Gastroesophageal sphincter (tissue), 4 donors: Measurements from ENCODE around the gene DDX10. TPM values are rescaled to one million over a fixed set of nuclear protein-coding genes. Genes with fewer than 3 reads are reported as not detected.

Source experiments
- ATAC-seq: fragments of 150-250 bp; one replicate; pipeline ENCODE4 v1.9.1; 2016; ENCODE audit warnings: mild to moderate bottlenecking, moderate library complexity
- H3K27ac ChIP-seq, 4 donors: fragments of 200-600 bp; sonication (generic) in 3 of 4; 1 replicate in 3 of 4; 2 replicates in 1 of 4; pipeline ENCODE4 v1.5.1; 2016 to 2019
- H3K27me3 ChIP-seq: fragments of 200-600 bp; sonication (generic); one replicate; pipeline ENCODE4 v1.5.1; 2019
- H3K36me3 ChIP-seq, 2 donors: fragments of 200-600 bp; sonication (generic); one replicate each; pipeline ENCODE4 v1.5.1; 2019; ENCODE audit warnings: control low read depth in 1 of 2
- H3K4me1 ChIP-seq, 3 donors: fragments of 200-600 bp; sonication (generic); 1 replicate in 2 of 3; 2 replicates in 1 of 3; pipeline ENCODE4 v1.5.1; 2016 to 2019; ENCODE audit warnings: control low read depth in 2 of 3
- H3K4me3 ChIP-seq, 2 donors: fragments of 200-600 bp; sonication (generic); one replicate each; pipeline ENCODE4 v1.5.1; 2019; ENCODE audit warnings: mild to moderate bottlenecking in 1 of 2, moderate library complexity in 1 of 2
- H3K9me3 ChIP-seq, 3 donors: fragments of 200-600 bp; sonication (generic); one replicate each; pipeline ENCODE4 v1.5.1; 2017 to 2019; ENCODE audit warnings: control low read depth in 2 of 3
- CTCF ChIP-seq, 4 experiments: fragments of 200-600 bp in 2 of 4; fragments of 450-650 bp in 2 of 4; sonication (generic) in 1 of 4; IDR thresholded peaks; one replicate each; pipeline ENCODE4 v1.5.1; 2017 to 2019; ENCODE audit warnings: antibody characterized with exemption in 4 of 4, mild to moderate bottlenecking in 2 of 4, moderate library complexity in 2 of 4
- EP300 ChIP-seq: sonication (generic); formaldehyde crosslinking; IDR thresholded peaks from one replicate; pipeline ENCODE4 v1.6.1; 2017; ENCODE audit warnings: antibody characterized with exemption, mild to moderate bottlenecking
- POLR2A ChIP-seq, 2 donors: fragments of 450-650 bp; IDR thresholded peaks; one replicate each; pipeline ENCODE4 v1.6.1; 2017; ENCODE audit warnings: antibody characterized with exemption in 2 of 2, mild to moderate bottlenecking in 2 of 2, moderate library complexity in 1 of 2
- POLR2AphosphoS5 ChIP-seq: sonication (generic); formaldehyde crosslinking; IDR thresholded peaks from one replicate; pipeline ENCODE4 v1.6.1; 2017; ENCODE audit warnings: antibody characterized with exemption
- WGBS, 2 donors: methylation state at CpG; one replicate each; pipeline ENCODE4 v1.1.5; 2018; ENCODE audit warnings: low coverage in 1 of 2; 5-methylcytosine and 5-hydroxymethylcytosine counted together
- total RNA-seq, 4 donors: library from RNA; depleted of rRNA; stranded (reverse); fragments of >200 nt; gene quantifications; one replicate each; pipeline ENCODE4 v1.1.0, GENCODE V29; 2016

The DDX10 gene
- total RNA-seq, 4 donors from 2014 or later, result 16.3 to 44.8 (median 22.5) TPM

DNA sequence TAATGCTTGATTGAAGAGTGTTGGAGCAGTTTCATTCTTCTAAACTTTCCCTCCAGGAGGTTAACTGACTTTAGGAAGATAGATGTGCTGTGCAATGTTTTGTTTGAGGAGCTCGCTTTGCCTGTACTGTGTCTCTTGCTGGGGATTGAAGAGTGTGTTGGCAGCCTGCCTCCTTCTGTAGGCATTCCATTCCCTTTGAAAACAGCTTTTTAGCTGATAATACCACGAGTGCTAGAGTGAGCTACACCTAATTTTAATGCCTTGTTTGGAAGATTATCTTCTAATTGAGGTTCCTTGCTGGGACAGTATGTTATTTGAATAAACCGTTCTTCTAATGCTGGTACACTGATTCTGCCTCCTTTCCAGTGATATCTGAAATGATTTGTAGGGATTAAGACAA lies 7.2 kb downstream of the DDX10 start:
- H3K36me3 ChIP-seq, result peaks cover 0 to 38% of the 10 kb centered on the region in 2 donors
- no peaks in the 10 kb centered on the region for H3K27me3 ChIP-seq
- ATAC-seq, result no peak
- TF ChIP-seq POLR2A (IDR thresholded peaks at IDR 0.05) (no peak), EP300 (no peak), CTCF (IDR thresholded peaks at IDR 0.05) (no peak), POLR2AphosphoS5 (no peak)
- 19 to 28% methylated on average over 3 of the region's 3 CpGs for WGBS, 2 donors
- H3K4me3 ChIP-seq, result no peak overlapping the region
- no peaks in the 10 kb centered on the region for H3K9me3 ChIP-seq
- H3K4me1 ChIP-seq, result peaks cover 3 to 26% (median 5%) of the 10 kb centered on the region in 3 donors
- peak overlapping the region in 1 of 4 donors; percentile 12 for H3K27ac ChIP-seq

DNA sequence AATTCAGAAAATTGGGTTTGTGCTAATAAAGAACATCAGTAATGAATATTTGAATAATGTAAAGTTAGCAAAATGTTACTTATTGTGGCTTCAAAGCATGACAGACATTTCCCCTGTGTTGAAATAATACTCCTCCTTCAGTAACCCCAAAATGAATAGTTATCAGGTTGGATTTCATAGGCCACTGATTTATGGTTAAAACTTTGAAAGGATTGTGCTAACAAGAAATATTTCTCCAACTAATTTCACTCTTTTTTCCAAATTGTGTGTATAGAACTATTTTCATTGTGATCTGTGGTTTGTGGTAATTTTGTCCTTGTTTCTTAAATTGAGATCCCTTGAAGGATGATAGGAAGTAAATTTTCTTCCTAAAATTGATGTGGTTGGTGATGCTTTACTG lies 7.9 kb downstream of the DDX10 start:
- no peak overlapping the region for H3K27ac ChIP-seq
- peaks cover 0 to 44% of the 10 kb centered on the region in 2 donors for H3K36me3 ChIP-seq
- H3K27me3 ChIP-seq, result no peaks in the 10 kb centered on the region
- ATAC-seq, result no peak
- H3K4me1 ChIP-seq, result peaks cover 3 to 19% (median 5%) of the 10 kb centered on the region in 3 donors
- no peak overlapping the region for H3K4me3 ChIP-seq
- no peaks in the 10 kb centered on the region for H3K9me3 ChIP-seq
- TF ChIP-seq CTCF (IDR thresholded peaks at IDR 0.05) (no peak), POLR2AphosphoS5 (no peak), EP300 (no peak), POLR2A (IDR thresholded peaks at IDR 0.05) (no peak)

DNA sequence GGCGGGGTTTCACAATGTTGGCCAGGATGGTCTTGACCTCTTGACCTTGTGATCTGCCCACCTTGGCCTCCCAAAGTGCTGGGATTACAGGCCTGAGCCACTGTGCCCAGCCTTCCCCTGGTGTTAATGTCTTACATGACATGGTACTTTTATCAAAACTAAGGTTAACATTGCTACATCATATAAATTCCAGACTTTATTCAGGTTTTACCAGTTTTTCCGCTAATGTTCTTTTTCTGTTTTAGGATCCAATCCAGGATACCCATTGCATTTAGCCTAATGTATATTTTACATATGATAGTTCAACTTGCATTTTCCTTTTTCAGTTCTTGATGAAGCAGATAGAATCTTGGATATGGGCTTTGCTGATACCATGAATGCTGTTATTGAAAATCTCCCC lies 14.2 kb downstream of the DDX10 start:
- ATAC-seq, result no peak
- 100% methylated on average over 1 to 2 of the region's 2 CpGs for WGBS, 2 donors
- Histone ChIP-seq H3K27ac (no peak overlapping the region), H3K4me1 (no peaks in the 10 kb centered on the region), H3K36me3 (peaks cover 0 to 79% of the 10 kb centered on the region in 2 donors), H3K4me3 (no peak overlapping the region), H3K9me3 (no peaks in the 10 kb centered on the region), H3K27me3 (no peaks in the 10 kb centered on the region)
- TF ChIP-seq POLR2A (IDR thresholded peaks at IDR 0.05), result no peak
- TF ChIP-seq POLR2AphosphoS5, result no peak
- TF ChIP-seq EP300, result no peak

GRCh38 chr11:108680271-108680670 lies 15.4 kb downstream of the DDX10 start:
- Histone ChIP-seq H3K4me3 (no peak overlapping the region), H3K27me3 (no peaks in the 10 kb centered on the region), H3K4me1 (no peaks in the 10 kb centered on the region), H3K9me3 (no peaks in the 10 kb centered on the region), H3K36me3 (peaks cover 0 to 68% of the 10 kb centered on the region in 2 donors), H3K27ac (no peak overlapping the region)
- TF ChIP-seq POLR2A (IDR thresholded peaks at IDR 0.05) (no peak), POLR2AphosphoS5 (no peak), EP300 (no peak), CTCF (IDR thresholded peaks at IDR 0.05) (no peak)
- WGBS, 2 donors, result 81% methylated on average over 1 of the region's 1 CpG; no CpG with 5 or more reads in 1 of the 2 donors
- no peak for ATAC-seq

GRCh38 chr11:108685419-108686130 lies 20.7 kb downstream of the DDX10 start:
- Histone ChIP-seq H3K36me3 (peaks cover 0 to 60% of the 10 kb centered on the region in 2 donors), H3K9me3 (no peaks in the 10 kb centered on the region), H3K27ac (no peak overlapping the region), H3K27me3 (no peaks in the 10 kb centered on the region), H3K4me1 (no peaks in the 10 kb centered on the region), H3K4me3 (no peak overlapping the region)
- WGBS, 2 donors, result 100% methylated on average over 5 of the region's 7 CpGs; no CpG with 5 or more reads in 1 of the 2 donors
- no peak for TF ChIP-seq EP300
- TF ChIP-seq POLR2A (IDR thresholded peaks at IDR 0.05), result no peak
- no peak for TF ChIP-seq POLR2AphosphoS5
- TF ChIP-seq CTCF (IDR thresholded peaks at IDR 0.05), result no peak
- no peak for ATAC-seq
